Peyer's patch (tissue), 4 donors: ENCODE results near the gene C19orf44. TPM values are rescaled to one million over a fixed set of nuclear protein-coding genes. Genes with fewer than 3 reads are reported as not detected.

ENCODE experiments used
- DNase-seq, 3 donors: peaks; one replicate each; pipeline ENCODE4 v3.0.0-alpha.2; 2017 to 2019
- H3K27ac ChIP-seq, 4 donors: fragments of 200-600 bp; sonication (generic); one replicate each; pipeline ENCODE4 v1.5.1; 2016 to 2019
- H3K27me3 ChIP-seq, 2 donors: fragments of 200-600 bp; sonication (generic); one replicate each; pipeline ENCODE4 v1.5.1; 2019
- H3K36me3 ChIP-seq, 3 donors: fragments of 200-600 bp; sonication (generic); one replicate each; pipeline ENCODE4 v1.5.1; 2016 to 2019
- H3K4me1 ChIP-seq, 4 donors: fragments of 200-600 bp; sonication (generic); one replicate each; pipeline ENCODE4 v1.5.1; 2016 to 2019
- H3K4me3 ChIP-seq, 4 donors: fragments of 200-600 bp; sonication (generic); 1 replicate in 3 of 4; 2 replicates in 1 of 4; pipeline ENCODE4 v1.5.1; 2016 to 2019; ENCODE audit warnings: mild to moderate bottlenecking in 1 of 4
- H3K9me3 ChIP-seq, 4 donors: fragments of 200-600 bp; sonication (generic); one replicate each; pipeline ENCODE4 v1.5.1; 2016 to 2019; ENCODE audit warnings: mild to moderate bottlenecking in 1 of 4
- CTCF ChIP-seq, 6 experiments: fragments of 450-650 bp in 4 of 6; fragments of 200-600 bp in 2 of 6; sonication (generic) in 1 of 6; IDR thresholded peaks; one replicate each; pipeline ENCODE4 v1.5.1; 2017 to 2019; ENCODE audit warnings: antibody characterized with exemption in 6 of 6, mild to moderate bottlenecking in 3 of 6, moderate library complexity in 1 of 6
- POLR2A ChIP-seq, 2 donors: fragments of 450-650 bp; IDR thresholded peaks; one replicate each; pipeline ENCODE4 v1.5.1; 2017; ENCODE audit warnings: antibody characterized with exemption in 2 of 2, mild to moderate bottlenecking in 2 of 2, moderate library complexity in 2 of 2
- total RNA-seq, 4 donors: library from RNA; depleted of rRNA; stranded (reverse); fragments of >200 nt; gene quantifications; one replicate each; pipeline ENCODE4 v1.1.0, GENCODE V29; 2016

C19orf44 gene
- total RNA-seq, 4 donors from 2014 or later = 3.7 to 13.2 (median 8.0) TPM

GRCh38 chr19:16516923-16517610, 20.9 kb downstream of the C19orf44 start:
- Histone ChIP-seq H3K36me3 (peaks cover 0 to 64% (median 0%) of the 10 kb centered on the region in 3 donors), H3K4me3 (no peak overlapping the region), H3K27ac (no peak overlapping the region), H3K9me3 (no peaks in the 10 kb centered on the region), H3K4me1 (no peaks in the 10 kb centered on the region), H3K27me3 (no peaks in the 10 kb centered on the region)
- TF ChIP-seq POLR2A (IDR thresholded peaks at IDR 0.05) (no peak), CTCF (IDR thresholded peaks at IDR 0.05) (no peak)
- no peak for DNase-seq

- no peak for DNase-seq
- no peak overlapping the region for H3K27ac ChIP-seq
- H3K36me3 ChIP-seq = peaks cover 0 to 74% (median 0%) of the 10 kb centered on the region in 3 donors
- H3K4me3 ChIP-seq = no peak overlapping the region
- TF ChIP-seq POLR2A (IDR thresholded peaks at IDR 0.05) (no peak), CTCF (IDR thresholded peaks at IDR 0.05) (no peak)
- no peaks in the 10 kb centered on the region for H3K27me3 ChIP-seq
- no peaks in the 10 kb centered on the region for H3K4me1 ChIP-seq
- H3K9me3 ChIP-seq = no peaks in the 10 kb centered on the region
Measured at GRCh38 chr19:16518061-16518460, 21.9 kb downstream of the C19orf44 start.

GRCh38 chr19:16518483-16519229, 22.5 kb downstream of the C19orf44 start:
- H3K36me3 ChIP-seq = peaks cover 0 to 75% (median 0%) of the 10 kb centered on the region in 3 donors
- no peak overlapping the region for H3K4me3 ChIP-seq
- H3K27me3 ChIP-seq = no peaks in the 10 kb centered on the region
- H3K27ac ChIP-seq = no peak overlapping the region
- no peaks in the 10 kb centered on the region for H3K9me3 ChIP-seq
- H3K4me1 ChIP-seq = no peaks in the 10 kb centered on the region
- DNase-seq = no peak
- TF ChIP-seq CTCF (IDR thresholded peaks at IDR 0.05) (no peak), POLR2A (IDR thresholded peaks at IDR 0.05) (no peak)

- Histone ChIP-seq H3K9me3 (no peaks in the 10 kb centered on the region), H3K27me3 (no peaks in the 10 kb centered on the region), H3K4me1 (no peaks in the 10 kb centered on the region), H3K36me3 (peaks cover 0 to 81% (median 0%) of the 10 kb centered on the region in 3 donors), H3K27ac (no peak overlapping the region), H3K4me3 (no peak overlapping the region)
- DNase-seq = no peak
- TF ChIP-seq CTCF (IDR thresholded peaks at IDR 0.05) (no peak), POLR2A (IDR thresholded peaks at IDR 0.05) (no peak)
Measured at GRCh38 chr19:16519230-16519687, 23.1 kb downstream of the C19orf44 start.

- Histone ChIP-seq H3K4me3 (no peak overlapping the region), H3K4me1 (no peaks in the 10 kb centered on the region), H3K27ac (no peak overlapping the region), H3K36me3 (peaks cover 0 to 88% (median 0%) of the 10 kb centered on the region in 3 donors), H3K27me3 (no peaks in the 10 kb centered on the region), H3K9me3 (no peaks in the 10 kb centered on the region)
- no peak for TF ChIP-seq POLR2A (IDR thresholded peaks at IDR 0.05)
- TF ChIP-seq CTCF (IDR thresholded peaks at IDR 0.05) = no peak
- no peak for DNase-seq
Measured at GRCh38 chr19:16520074-16520973, 24.1 kb downstream of the C19orf44 start.
